H54 (cell line): ENCODE results near the gene TCF12.
"Not testable (repeated sequence)": the region's sequence is repeated elsewhere in the genome, so short reads cannot be mapped to it uniquely, and the experiment has no call there.

Experiments used
- DNase-seq: peaks from one replicate; pipeline ENCODE4 v3.0.0; 2011; ENCODE audit warnings: low spot score, mixed read lengths; ENCODE audit not compliant: insufficient read length
- FAIRE-seq: peaks from 3 replicates; lab custom pipeline; 2011; peaks lifted over from hg19 to GRCh38; lab: Jason Lieb, UNC
- POLR2A ChIP-seq: IDR thresholded peaks from 2 replicates; pipeline ENCODE4 v1.6.1; 2011; ENCODE audit warnings: low read depth, mild to moderate bottlenecking, low read length

TCF12 gene

GRCh38 chr15:56984681-56985481 lies 66.4 kb downstream of the TCF12 start:
- no peak for DNase-seq
- TF ChIP-seq POLR2A, result no peak
- FAIRE-seq, result no peak

GRCh38 chr15:56985856-56986255 lies 67.4 kb downstream of the TCF12 start:
- DNase-seq (no peak), FAIRE-seq (no peak)
- no peak for TF ChIP-seq POLR2A

GRCh38 chr15:56987286-56987685 lies 68.8 kb downstream of the TCF12 start:
- no peak for DNase-seq
- TF ChIP-seq POLR2A, result no peak
- FAIRE-seq, result no peak

- no peak for DNase-seq
- TF ChIP-seq POLR2A, result no peak
- FAIRE-seq, result no peak
Measured at GRCh38 chr15:56988219-56988618, 69.8 kb downstream of the TCF12 start.

GRCh38 chr15:56989411-56989924 lies 71.0 kb downstream of the TCF12 start:
- peak; percentile 6 for FAIRE-seq
- no peak for TF ChIP-seq POLR2A
- no peak for DNase-seq

GRCh38 chr15:56991017-56991416 lies 72.6 kb downstream of the TCF12 start:
- TF ChIP-seq POLR2A, result no peak
- DNase-seq, result no peak
- no peak for FAIRE-seq

- DNase-seq (no peak), FAIRE-seq (no peak)
- TF ChIP-seq POLR2A, result no peak
Measured at GRCh38 chr15:56992725-56993124, 74.3 kb downstream of the TCF12 start.

- FAIRE-seq (no peak), DNase-seq (no peak)
- TF ChIP-seq POLR2A, result no peak
Measured at GRCh38 chr15:56994280-56994679, 75.8 kb downstream of the TCF12 start.

GRCh38 chr15:56996093-56996492 lies 77.6 kb downstream of the TCF12 start:
- no peak for TF ChIP-seq POLR2A
- no peak for DNase-seq
- FAIRE-seq, result no peak

- FAIRE-seq, result no peak
- no peak for TF ChIP-seq POLR2A
Measured at GRCh38 chr15:56996746-56997470, 78.5 kb downstream of the TCF12 start.

GRCh38 chr15:57003418-57003817 lies 85.0 kb downstream of the TCF12 start:
- peak; percentile 5 for DNase-seq
- FAIRE-seq, result peak; percentile 20
- no peak for TF ChIP-seq POLR2A

More at GRCh38 chr15:56996746-56997470, 78.5 kb downstream of the TCF12 start:
- no peak for DNase-seq

- DNase-seq (no peak), FAIRE-seq (no peak)
- TF ChIP-seq POLR2A, result no peak
Measured at GRCh38 chr15:57005244-57005643, 86.8 kb downstream of the TCF12 start.

- not testable (repeated sequence) for FAIRE-seq, DNase-seq
Measured at GRCh38 chr15:57007797-57008196, 89.4 kb downstream of the TCF12 start.

GRCh38 chr15:57010724-57011123 lies 92.3 kb downstream of the TCF12 start:
- DNase-seq (no peak), FAIRE-seq (no peak)
- TF ChIP-seq POLR2A, result no peak

GRCh38 chr15:57012556-57012955 lies 94.1 kb downstream of the TCF12 start:
- FAIRE-seq (no peak), DNase-seq (no peak)
- TF ChIP-seq POLR2A, result no peak

- FAIRE-seq, DNase-seq: not testable (repeated sequence)
Measured at GRCh38 chr15:57014896-57015295, 96.5 kb downstream of the TCF12 start.
